Stimulated activated CD4-positive, alpha-beta T cell treated with anti-CD3 and anti-CD28 coated beads, Interleukin-1b, Interleukin-23, amount 100 ng/mL, for 24 hours (primary cell): ENCODE results near the gene OR5K1.
A peak's percentile ranks its signal among the peaks of the same experiment; 100 is the strongest.

Experiments used
- DNase-seq, 4 experiments: peaks; one replicate each; pipeline ENCODE4 v3.0.0-alpha.2; 2020; ENCODE audit warnings: low read depth in 4 of 4, low spot score in 1 of 4

The OR5K1 gene

DNA sequence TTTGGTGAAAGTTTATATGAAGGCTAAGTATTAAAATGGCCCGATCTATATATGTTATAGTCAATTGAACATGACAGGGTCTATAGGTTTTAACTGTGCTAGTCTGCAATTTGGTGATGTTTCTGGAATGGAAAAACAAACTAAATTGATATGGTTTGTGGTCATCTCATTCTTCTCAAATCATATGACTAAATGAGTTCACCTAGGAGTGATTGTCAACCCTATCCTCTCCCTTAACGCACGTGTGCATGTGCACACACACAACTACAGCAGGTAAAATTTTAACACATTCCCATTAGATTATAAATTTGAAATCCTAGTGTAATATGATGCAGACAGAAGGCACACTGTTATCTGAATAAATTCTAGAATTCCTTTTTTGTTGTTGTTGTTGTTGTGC lies 50.7 kb downstream of the OR5K1 start:
- no peak for DNase-seq

DNA sequence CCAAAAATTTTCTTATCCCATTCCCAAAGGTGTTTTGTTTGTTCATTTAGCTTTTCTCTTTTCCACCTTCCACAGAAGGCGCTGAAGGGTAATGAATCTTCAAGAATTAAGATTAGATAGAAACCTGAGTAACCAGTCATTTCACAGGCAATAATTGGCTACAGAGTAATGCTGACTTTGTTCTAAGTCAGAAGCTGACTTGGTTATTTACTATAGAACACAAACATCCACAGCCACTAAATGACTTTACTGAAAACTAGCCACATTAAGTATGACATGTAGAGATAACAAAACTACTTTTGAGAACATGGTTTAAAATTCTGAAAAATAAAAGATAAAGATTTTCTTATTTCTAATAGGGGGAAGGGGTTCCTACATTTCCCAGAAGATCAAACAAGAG lies 51.9 kb downstream of the OR5K1 start:
- DNase-seq: no peak

DNA sequence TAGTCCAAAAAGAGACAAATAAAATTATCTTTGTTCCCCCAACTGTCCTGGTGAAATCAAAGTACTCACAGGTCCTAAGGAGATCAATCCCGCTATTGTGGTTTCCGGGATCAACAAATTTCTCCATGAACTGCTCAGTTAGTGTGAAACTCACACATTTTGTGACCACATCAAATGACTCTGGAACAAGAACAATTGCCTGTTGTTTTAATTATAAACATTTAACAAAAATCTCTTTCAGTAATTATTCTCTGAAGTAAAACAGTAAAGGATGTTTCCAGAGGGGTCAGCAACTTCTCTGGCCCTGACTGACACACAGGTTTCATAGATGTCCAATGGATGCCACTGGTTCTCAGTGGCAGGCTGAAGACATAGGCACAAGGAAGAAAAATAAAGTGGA lies 55.8 kb downstream of the OR5K1 start:
- DNase-seq: no peak

DNA sequence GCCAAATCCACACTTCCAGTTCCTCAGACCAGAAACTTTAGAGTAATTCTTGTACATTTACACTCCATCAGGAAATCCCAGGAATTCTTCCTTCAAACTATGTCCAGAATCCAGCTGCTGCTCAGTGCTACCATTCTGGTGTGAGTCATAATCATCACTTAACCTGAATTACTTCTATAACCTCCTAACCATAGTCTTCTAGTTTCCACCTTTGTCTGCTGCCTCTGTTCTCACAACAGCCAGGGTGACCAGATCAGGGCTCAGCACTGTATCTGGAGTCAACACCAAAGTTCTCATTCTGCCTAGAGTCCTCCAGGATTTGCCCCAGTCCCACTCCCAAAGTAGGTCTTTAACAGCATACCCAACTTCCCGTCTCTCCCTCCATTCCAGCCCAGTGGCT lies 56.4 kb downstream of the OR5K1 start:
- DNase-seq: no peak

DNA sequence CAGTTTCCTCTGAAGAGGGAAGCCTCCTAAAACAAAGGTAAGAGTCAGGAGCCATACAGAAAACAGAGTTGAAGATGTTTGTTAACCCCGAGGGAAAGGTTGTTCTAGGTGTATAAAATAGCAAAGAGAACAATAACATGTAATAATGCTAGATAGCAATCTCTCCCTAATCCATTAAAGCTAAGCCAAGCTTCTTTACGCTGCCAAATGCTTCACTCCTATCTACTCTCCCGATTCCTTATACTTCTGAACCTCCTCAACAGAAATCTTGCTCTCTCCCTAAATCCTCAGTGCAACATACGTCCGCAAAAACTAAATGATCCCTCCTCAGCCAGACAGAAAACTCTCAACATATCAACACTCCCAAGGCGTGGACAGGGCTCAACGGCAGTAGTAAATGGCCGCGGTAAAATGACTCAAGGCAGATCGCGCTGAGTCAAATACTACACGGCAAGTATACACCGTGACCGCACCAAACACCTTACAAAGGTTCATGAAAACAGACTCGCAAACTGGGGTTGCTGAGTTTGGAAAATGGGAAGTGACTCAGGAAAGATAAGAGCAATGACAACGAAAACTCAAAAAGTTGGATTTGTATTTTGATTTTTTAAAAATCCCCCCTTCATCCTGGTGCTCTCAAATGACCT lies 59.0 kb downstream of the OR5K1 start:
- DNase-seq: peak in 3 of 4 experiments; percentile 19 to 45 (median 36)
